MCF 10A (cell line): ENCODE results near the gene CFAP90. TPM values are rescaled to one million over a fixed set of nuclear protein-coding genes. Genes with fewer than 3 reads are reported as not detected.
A peak's percentile ranks its signal among the peaks of the same experiment; 100 is the strongest.

Experiments
- BruUV-seq: library from RNA; stranded (reverse); fragments of 400-500 nt; replicated peaks from 2 replicates; lab custom pipeline; 2021; lab: Mats Ljungman, UMichigan
- CTCF ChIA-PET: fragments of 300-600 bp; sonication (Branson Sonifier 250); formaldehyde crosslinking; extraction: SDS; loops from one replicate; lab custom pipeline; 2021; ENCODE audit warnings: antibody characterized with exemption, inconsistent platforms; lab: Yijun Ruan, JAX
- POLR2A ChIA-PET: fragments of 300-600, 350-650 bp; sonication (Branson Sonifier 250); formaldehyde crosslinking; extraction: SDS; loops from one replicate; lab custom pipeline; 2020; ENCODE audit warnings: antibody characterized with exemption, inconsistent platforms; lab: Yijun Ruan, JAX
- DNase-seq: peaks from one replicate; pipeline ENCODE4 v3.0.0-alpha.2; 2018; ENCODE audit not compliant: unreplicated experiment
- H3K27ac Mint-ChIP-seq: one replicate; pipeline ENCODE4 v1.8.0; 2022; ENCODE audit warnings: mild to moderate bottlenecking, low read depth, mixed read lengths; ENCODE audit not compliant: unreplicated experiment
- H3K27me3 Mint-ChIP-seq: one replicate; pipeline ENCODE4 v1.8.0; 2022; ENCODE audit warnings: mixed read lengths; ENCODE audit not compliant: insufficient read depth, unreplicated experiment
- H3K36me3 Mint-ChIP-seq: one replicate; pipeline ENCODE4 v1.8.0; 2022; ENCODE audit warnings: mild to moderate bottlenecking, moderate library complexity, mixed read lengths; ENCODE audit not compliant: insufficient read depth, unreplicated experiment
- H3K4me1 Mint-ChIP-seq: one replicate; pipeline ENCODE4 v1.8.0; 2022; ENCODE audit warnings: mixed read lengths; ENCODE audit not compliant: insufficient read depth, unreplicated experiment
- H3K4me3 Mint-ChIP-seq: one replicate; pipeline ENCODE4 v1.8.0; 2022; ENCODE audit warnings: mild to moderate bottlenecking, moderate library complexity, mixed read lengths; ENCODE audit not compliant: unreplicated experiment
- H3K9me3 Mint-ChIP-seq: one replicate; pipeline ENCODE4 v1.8.0; 2022; ENCODE audit warnings: mixed read lengths; ENCODE audit not compliant: unreplicated experiment
- intact Hi-C: fragments of 100-400 bp; cut with micrococcal nuclease; formaldehyde crosslinking; loops from 2 replicates; pipeline ENCODE4 v1.14.1; 2022
- total RNA-seq: library from RNA; stranded (reverse); gene quantifications from 2 replicates; pipeline ENCODE4 v1.2.3, GENCODE V29; 2022
- TF ChIP-seq, protein P1 (sequence below): fragments of 200-600 bp; IDR thresholded peaks from one replicate; pipeline ENCODE4 v1.8.0; 2022; ENCODE audit warnings: antibody characterized with exemption, mild to moderate bottlenecking; ENCODE audit not compliant: unreplicated experiment

Gene CFAP90
- total RNA-seq, 1 experiment from 2014 or later = not detected

DNA sequence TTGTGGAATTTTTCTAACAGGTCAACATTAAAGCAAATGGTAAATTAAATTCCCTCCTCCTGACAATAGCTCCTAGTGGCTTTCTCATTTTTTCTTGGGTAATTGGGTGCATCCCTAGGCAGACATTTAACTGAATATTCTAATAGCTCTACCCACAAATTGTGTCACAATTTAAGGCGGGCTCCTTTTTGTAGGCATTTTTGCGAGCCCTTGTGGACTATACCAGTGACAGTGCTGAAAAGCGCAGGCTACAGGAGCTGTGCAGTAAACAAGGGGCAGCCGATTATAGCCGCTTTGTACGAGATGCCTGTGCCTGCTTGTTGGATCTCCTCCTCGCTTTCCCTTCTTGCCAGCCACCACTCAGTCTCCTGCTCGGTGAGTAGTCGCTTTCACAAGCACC, 38.0 kb upstream of the CFAP90 start:
- Mint-ChIP-seq H3K4me3 (no peak overlapping the region), H3K27me3 (no peaks in the 10 kb centered on the region), H3K27ac (no peak overlapping the region), H3K36me3 (peaks cover 81% of the 10 kb centered on the region), H3K4me1 (no peaks in the 10 kb centered on the region), H3K9me3 (no peaks in the 10 kb centered on the region)
- TF ChIP-seq, protein P1, sequence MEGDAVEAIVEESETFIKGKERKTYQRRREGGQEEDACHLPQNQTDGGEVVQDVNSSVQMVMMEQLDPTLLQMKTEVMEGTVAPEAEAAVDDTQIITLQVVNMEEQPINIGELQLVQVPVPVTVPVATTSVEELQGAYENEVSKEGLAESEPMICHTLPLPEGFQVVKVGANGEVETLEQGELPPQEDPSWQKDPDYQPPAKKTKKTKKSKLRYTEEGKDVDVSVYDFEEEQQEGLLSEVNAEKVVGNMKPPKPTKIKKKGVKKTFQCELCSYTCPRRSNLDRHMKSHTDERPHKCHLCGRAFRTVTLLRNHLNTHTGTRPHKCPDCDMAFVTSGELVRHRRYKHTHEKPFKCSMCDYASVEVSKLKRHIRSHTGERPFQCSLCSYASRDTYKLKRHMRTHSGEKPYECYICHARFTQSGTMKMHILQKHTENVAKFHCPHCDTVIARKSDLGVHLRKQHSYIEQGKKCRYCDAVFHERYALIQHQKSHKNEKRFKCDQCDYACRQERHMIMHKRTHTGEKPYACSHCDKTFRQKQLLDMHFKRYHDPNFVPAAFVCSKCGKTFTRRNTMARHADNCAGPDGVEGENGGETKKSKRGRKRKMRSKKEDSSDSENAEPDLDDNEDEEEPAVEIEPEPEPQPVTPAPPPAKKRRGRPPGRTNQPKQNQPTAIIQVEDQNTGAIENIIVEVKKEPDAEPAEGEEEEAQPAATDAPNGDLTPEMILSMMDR = no peak
- ChIA-PET POLR2A (interaction anchor here (4.3 kb wide), 1 partner anchor 19 kb away, joined by 30 read pairs; the partner anchor contains the start of genes FASTKD3 and MTRR), CTCF (interaction anchor here (0.7 to 0.8 kb wide), 3 partner anchors 8 to 1318 kb away, joined by 3 read pairs; no protein-coding TSS in a partner anchor)
- intact Hi-C loops = no loop called here
- no peak for DNase-seq
- no TSS peak for BruUV-seq

DNA sequence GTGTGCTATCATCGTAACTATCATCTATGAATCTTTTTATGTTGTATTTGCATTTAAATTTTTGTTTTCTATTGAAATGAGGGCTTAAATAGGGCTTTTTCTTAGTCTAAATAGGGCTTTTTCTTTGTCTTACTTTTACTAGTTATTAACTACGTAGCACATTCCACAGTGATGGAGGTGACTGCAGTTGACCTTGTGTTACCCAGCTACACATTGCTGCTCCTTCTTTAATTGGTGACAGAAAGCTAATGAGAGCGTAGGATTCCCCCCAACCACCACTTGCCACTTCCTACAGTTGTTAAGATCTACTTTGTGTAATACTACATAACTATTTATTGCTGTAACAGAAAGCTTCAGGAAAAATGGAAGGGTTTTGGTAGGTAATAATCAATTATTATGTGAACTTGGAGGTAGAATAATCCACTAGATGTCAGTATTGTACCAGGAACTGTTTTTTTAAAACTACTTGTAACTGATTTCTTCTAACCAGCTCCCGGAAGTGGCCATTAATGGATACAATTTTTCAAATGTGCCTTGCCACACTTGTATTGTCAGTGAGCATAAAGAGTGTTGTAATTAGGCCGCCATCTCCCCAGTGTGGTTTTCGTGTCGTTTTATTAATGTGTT, 36.0 kb upstream of the CFAP90 start:
- TF ChIP-seq, protein P1 = peak; percentile 39
- Mint-ChIP-seq H3K4me3 (no peak overlapping the region), H3K4me1 (no peaks in the 10 kb centered on the region), H3K9me3 (no peaks in the 10 kb centered on the region), H3K27me3 (no peaks in the 10 kb centered on the region), H3K27ac (no peak overlapping the region), H3K36me3 (peaks cover 83% of the 10 kb centered on the region)
- peak; percentile 43 for DNase-seq
- intact Hi-C loops = no loop called here
- POLR2A ChIA-PET = interaction anchor here (0.7 to 4.3 kb wide), 4 partner anchors 9 to 571 kb away, joined by 5 to 30 read pairs (median 8); partner anchors contain the start of genes FASTKD3 and MTRR
- CTCF ChIA-PET = interaction anchor here (0.6 to 3.7 kb wide), 26 partner anchors 9 to 1309 kb away, joined by 3 to 32 read pairs (median 3); partner anchors contain the start of genes FASTKD3 and MTRR
- BruUV-seq = no TSS peak

DNA sequence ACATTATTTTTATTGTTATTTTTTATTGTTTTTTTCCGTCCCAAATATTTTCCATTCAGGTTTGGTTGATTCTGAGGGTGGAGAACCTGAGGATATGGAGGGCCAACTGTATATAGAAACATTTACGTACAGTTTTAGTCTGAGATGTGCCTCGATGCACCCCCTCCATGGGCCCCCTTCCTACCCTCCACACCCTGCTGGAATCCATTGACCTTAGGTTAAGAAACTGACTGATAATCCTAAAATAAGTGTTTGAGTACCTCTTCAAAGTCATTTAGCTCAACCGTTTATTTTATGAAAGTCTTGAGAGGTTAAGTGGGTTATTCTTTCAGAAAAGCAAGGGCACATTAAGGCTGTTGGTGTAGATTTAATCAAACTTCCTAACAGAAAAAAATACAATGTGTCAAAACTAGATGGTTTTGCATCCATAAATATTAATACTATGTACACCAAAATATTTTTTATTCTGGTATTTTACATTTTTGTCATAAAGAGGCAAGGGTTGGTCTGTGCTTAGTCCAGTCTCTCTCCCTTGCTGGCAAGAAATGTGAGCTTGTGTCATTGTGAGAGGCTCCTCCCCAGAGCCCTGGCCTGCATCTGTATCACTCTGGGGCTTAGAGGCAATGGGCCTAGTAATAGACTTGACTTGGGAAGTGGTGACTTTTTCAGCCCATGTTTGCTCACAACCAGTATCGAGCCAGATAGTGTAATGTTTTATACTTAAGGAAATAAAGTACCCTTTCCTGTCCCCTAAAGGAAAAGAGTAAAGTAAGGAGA, 33.7 kb upstream of the CFAP90 start:
- TF ChIP-seq, protein P1 = no peak
- no TSS peak for BruUV-seq
- ChIA-PET CTCF (interaction anchor here (0.5 to 3.7 kb wide), 4 partner anchors 8 to 164 kb away, joined by 3 to 32 read pairs (median 13); partner anchors contain the start of genes FASTKD3 and MTRR), POLR2A (no interaction called here)
- Mint-ChIP-seq H3K27me3 (no peaks in the 10 kb centered on the region), H3K4me3 (no peak overlapping the region), H3K9me3 (no peaks in the 10 kb centered on the region), H3K27ac (peak overlapping the region; percentile 44), H3K4me1 (no peaks in the 10 kb centered on the region), H3K36me3 (peaks cover 80% of the 10 kb centered on the region)
- intact Hi-C loops = no loop called here
- no peak for DNase-seq

GRCh38 chr5:7882926-7883325, 32.0 kb upstream of the CFAP90 start:
- H3K4me3 Mint-ChIP-seq = no peak overlapping the region
- DNase-seq = no peak
- H3K4me1 Mint-ChIP-seq = peaks cover 13% of the 10 kb centered on the region
- intact Hi-C loops = no loop called here
- ChIA-PET POLR2A (interaction anchor here (0.7 kb wide), 1 partner anchor 15 kb away, joined by 3 read pairs; no protein-coding TSS in a partner anchor), CTCF (interaction anchor here (1.2 kb wide), 1 partner anchor 11 kb away, joined by 4 read pairs; no protein-coding TSS in a partner anchor)
- BruUV-seq = no TSS peak
- TF ChIP-seq, protein P1 = no peak
- no peaks in the 10 kb centered on the region for H3K27me3 Mint-ChIP-seq
- no peak overlapping the region for H3K27ac Mint-ChIP-seq
- peaks cover 76% of the 10 kb centered on the region for H3K36me3 Mint-ChIP-seq
- H3K9me3 Mint-ChIP-seq = no peaks in the 10 kb centered on the region
